GM12878 (cell line): ENCODE measurements around the gene PPP1CA. TPM values are rescaled to one million over a fixed set of nuclear protein-coding genes. Genes with fewer than 3 reads are reported as not detected.

ENCODE experiments used
- GABPA ChIP-seq: IDR thresholded peaks from 2 replicates; pipeline ENCODE4 v1.6.1; 2014; ENCODE audit warnings: antibody characterized with exemption, low read depth, mild to moderate bottlenecking, inconsistent platforms
- GATAD2B ChIP-seq: fragments of 450-650 bp; conservative IDR thresholded peaks from 2 replicates; pipeline ENCODE4 v1.6.1; 2017; ENCODE audit warnings: low read depth, mild to moderate bottlenecking, moderate library complexity
- HDGF ChIP-seq: fragments of 450-650 bp; IDR thresholded peaks from 2 replicates; pipeline ENCODE4 v1.6.1; 2016; ENCODE audit warnings: antibody characterized with exemption
- MEF2B ChIP-seq: fragments of 450-650 bp; IDR thresholded peaks from 2 replicates; pipeline ENCODE4 v1.6.1; 2018; ENCODE audit warnings: mild to moderate bottlenecking, moderate library complexity; ENCODE audit not compliant: partially characterized antibody, poor library complexity, severe bottlenecking
- MTA2 ChIP-seq: fragments of 450-650 bp; IDR thresholded peaks from 2 replicates; pipeline ENCODE4 v1.6.1; 2016; ENCODE audit warnings: low read depth, mild to moderate bottlenecking, moderate library complexity
- MTA3 ChIP-seq: IDR thresholded peaks from 2 replicates; pipeline ENCODE4 v1.6.1; 2012; ENCODE audit warnings: low read length, inconsistent platforms, borderline replicate concordance
- MXI1 ChIP-seq: fragments of 150-350 bp; IDR thresholded peaks from 2 replicates; pipeline ENCODE4 v1.6.1; 2011; ENCODE audit warnings: low read depth, mild to moderate bottlenecking, inconsistent platforms, low read length, improper control_type of control experiment
- NR2F1 ChIP-seq: fragments of 450-650 bp; conservative IDR thresholded peaks from 2 replicates; pipeline ENCODE4 v1.6.1; 2017; ENCODE audit warnings: mild to moderate bottlenecking
- RCOR1 ChIP-seq: conservative IDR thresholded peaks from 2 replicates; pipeline ENCODE4 v1.6.1; 2012; ENCODE audit warnings: low read depth, low read length, improper control_type of control experiment
- RELA ChIP-seq: fragments of 450-650 bp; IDR thresholded peaks from 2 replicates; pipeline ENCODE4 v1.8.0; 2014; ENCODE audit warnings: borderline replicate concordance; ENCODE audit not compliant: partially characterized antibody
- SMC3 ChIP-seq: IDR thresholded peaks from 2 replicates; pipeline ENCODE4 v1.6.1; 2011; ENCODE audit warnings: low read length, improper control_type of control experiment, borderline replicate concordance
- SPI1 ChIP-seq: IDR thresholded peaks from 2 replicates; pipeline ENCODE4 v1.6.1; 2011; ENCODE audit warnings: low read depth, mild to moderate bottlenecking, low read length, moderate library complexity, borderline replicate concordance; ENCODE audit not compliant: insufficient read depth
- SREBF2 ChIP-seq: IDR thresholded peaks from 2 replicates; pipeline ENCODE4 v1.6.1; 2012; ENCODE audit warnings: mild to moderate bottlenecking, low read length
- SUPT20H ChIP-seq: IDR thresholded peaks from 2 replicates; pipeline ENCODE4 v1.6.1; 2011; ENCODE audit warnings: low read depth, mild to moderate bottlenecking, low read length, moderate library complexity, borderline replicate concordance; ENCODE audit not compliant: control insufficient read depth
- YBX1 ChIP-seq: fragments of 450-650 bp; IDR thresholded peaks from 2 replicates; pipeline ENCODE4 v1.6.1; 2016; ENCODE audit warnings: antibody characterized with exemption
- ZNF274 ChIP-seq: IDR thresholded peaks from one replicate; pipeline ENCODE4 v1.8.0; 2011; ENCODE audit not compliant: insufficient read length, insufficient read depth
- polyA plus RNA-seq, 11 experiments: library from polyadenylated mRNA; depleted of rRNA in 4 of 11; unstranded in 6 of 11; stranded (reverse) in 5 of 11; fragments of >200 nt; fragmentation: Nextera tagmentation in 4 of 11; fragmentation: Illumina TruSeq in 1 of 11; extraction: Ambion mirVana in 4 of 11; extraction: Trizol in 1 of 11; gene quantifications; 1 replicate in 1 of 11; 2 replicates in 10 of 11; pipeline versions ENCODE4 v1.2.1 to v1.2.3, GENCODE V29; 2011 to 2016; ENCODE audit warnings: inconsistent platforms in 2 of 11, missing spikeins in 2 of 11, low read depth in 1 of 11
- total RNA-seq, 4 experiments: library from RNA; depleted of rRNA in 3 of 4; stranded (reverse); fragments of >200 nt in 3 of 4; fragmentation: Illumina TruSeq in 1 of 4; extraction: Trizol in 1 of 4; gene quantifications; 2 replicates each; pipeline versions ENCODE4 v1.2.1 to v1.2.3, GENCODE V29; 2013 to 2021
- TF ChIP-seq, protein P1 (sequence below): IDR thresholded peaks from 2 replicates; pipeline ENCODE4 v1.6.1; 2012; ENCODE audit warnings: low read depth, low read length, improper control_type of control experiment
- TF ChIP-seq, protein P2 (sequence below): fragments of 450-650 bp; IDR thresholded peaks from 2 replicates; pipeline ENCODE4 v1.6.1; 2016; ENCODE audit warnings: mild to moderate bottlenecking, moderate library complexity, borderline replicate concordance
- TF ChIP-seq, protein P3 (sequence below): fragments of 450-650 bp; IDR thresholded peaks from 2 replicates; pipeline ENCODE4 v1.6.1; 2017; ENCODE audit warnings: borderline replicate concordance
- TF ChIP-seq, protein P4 (sequence below): fragments of 450-650 bp; IDR thresholded peaks from 2 replicates; pipeline ENCODE4 v1.6.1; 2017; ENCODE audit warnings: mild to moderate bottlenecking, moderate library complexity

Gene PPP1CA
- total and polyA plus RNA-seq, 10 of the 15 experiments (the other 5 are each of a cell fraction or from before 2014, with no cell fraction given) = 26.4 to 458 (median 240) TPM

DNA sequence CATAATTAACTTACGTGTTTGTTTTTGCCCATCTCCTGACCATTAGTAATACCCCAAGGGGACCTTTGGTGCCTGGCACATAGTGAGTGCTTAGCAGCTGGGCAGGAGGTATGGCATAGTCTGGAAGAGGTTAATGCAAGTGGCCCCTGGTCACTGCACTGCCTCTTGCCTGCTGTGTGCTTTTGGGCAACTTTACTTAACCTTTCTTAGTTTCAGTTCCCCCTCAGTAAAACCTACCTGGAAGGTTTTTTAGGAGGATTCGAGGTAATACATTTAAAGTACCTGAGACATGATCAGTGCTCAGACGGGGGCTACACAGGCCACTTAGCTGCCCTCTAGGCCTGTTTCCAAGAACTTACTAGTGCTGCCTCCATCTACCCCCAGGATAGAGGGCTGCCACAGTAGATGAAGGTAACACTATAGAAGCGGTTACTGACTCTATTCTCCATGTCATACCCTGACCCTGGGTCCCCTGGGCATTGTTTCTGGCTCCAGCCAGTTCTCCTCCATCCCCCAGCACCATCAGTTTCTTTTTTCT, 51.7 kb downstream of the PPP1CA start (continued):
- TF ChIP-seq SPI1 (peak; percentile 80; the same call in 1 of the 2 replicates), YBX1 (no peak), MXI1 (no peak), HDGF (no peak), RELA (no peak), ZNF274 (no peak), GABPA (no peak), MTA2 (no peak), MTA3 (no peak), NR2F1 (peak; percentile 58), MEF2B (peak; percentile 53), SUPT20H (no peak), GATAD2B (0 out of 2 replicates have a peak, but pooled peaks have one; percentile 25), SMC3 (no peak), SREBF2 (no peak), RCOR1 (no peak)
- TF ChIP-seq, protein P1, sequence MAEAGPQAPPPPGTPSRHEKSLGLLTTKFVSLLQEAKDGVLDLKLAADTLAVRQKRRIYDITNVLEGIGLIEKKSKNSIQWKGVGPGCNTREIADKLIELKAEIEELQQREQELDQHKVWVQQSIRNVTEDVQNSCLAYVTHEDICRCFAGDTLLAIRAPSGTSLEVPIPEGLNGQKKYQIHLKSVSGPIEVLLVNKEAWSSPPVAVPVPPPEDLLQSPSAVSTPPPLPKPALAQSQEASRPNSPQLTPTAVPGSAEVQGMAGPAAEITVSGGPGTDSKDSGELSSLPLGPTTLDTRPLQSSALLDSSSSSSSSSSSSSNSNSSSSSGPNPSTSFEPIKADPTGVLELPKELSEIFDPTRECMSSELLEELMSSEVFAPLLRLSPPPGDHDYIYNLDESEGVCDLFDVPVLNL = no peak
- TF ChIP-seq, protein P2, sequence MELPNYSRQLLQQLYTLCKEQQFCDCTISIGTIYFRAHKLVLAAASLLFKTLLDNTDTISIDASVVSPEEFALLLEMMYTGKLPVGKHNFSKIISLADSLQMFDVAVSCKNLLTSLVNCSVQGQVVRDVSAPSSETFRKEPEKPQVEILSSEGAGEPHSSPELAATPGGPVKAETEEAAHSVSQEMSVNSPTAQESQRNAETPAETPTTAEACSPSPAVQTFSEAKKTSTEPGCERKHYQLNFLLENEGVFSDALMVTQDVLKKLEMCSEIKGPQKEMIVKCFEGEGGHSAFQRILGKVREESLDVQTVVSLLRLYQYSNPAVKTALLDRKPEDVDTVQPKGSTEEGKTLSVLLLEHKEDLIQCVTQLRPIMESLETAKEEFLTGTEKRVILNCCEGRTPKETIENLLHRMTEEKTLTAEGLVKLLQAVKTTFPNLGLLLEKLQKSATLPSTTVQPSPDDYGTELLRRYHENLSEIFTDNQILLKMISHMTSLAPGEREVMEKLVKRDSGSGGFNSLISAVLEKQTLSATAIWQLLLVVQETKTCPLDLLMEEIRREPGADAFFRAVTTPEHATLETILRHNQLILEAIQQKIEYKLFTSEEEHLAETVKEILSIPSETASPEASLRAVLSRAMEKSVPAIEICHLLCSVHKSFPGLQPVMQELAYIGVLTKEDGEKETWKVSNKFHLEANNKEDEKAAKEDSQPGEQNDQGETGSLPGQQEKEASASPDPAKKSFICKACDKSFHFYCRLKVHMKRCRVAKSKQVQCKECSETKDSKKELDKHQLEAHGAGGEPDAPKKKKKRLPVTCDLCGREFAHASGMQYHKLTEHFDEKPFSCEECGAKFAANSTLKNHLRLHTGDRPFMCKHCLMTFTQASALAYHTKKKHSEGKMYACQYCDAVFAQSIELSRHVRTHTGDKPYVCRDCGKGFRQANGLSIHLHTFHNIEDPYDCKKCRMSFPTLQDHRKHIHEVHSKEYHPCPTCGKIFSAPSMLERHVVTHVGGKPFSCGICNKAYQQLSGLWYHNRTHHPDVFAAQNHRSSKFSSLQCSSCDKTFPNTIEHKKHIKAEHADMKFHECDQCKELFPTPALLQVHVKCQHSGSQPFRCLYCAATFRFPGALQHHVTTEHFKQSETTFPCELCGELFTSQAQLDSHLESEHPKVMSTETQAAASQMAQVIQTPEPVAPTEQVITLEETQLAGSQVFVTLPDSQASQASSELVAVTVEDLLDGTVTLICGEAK = no peak
- TF ChIP-seq, protein P3, sequence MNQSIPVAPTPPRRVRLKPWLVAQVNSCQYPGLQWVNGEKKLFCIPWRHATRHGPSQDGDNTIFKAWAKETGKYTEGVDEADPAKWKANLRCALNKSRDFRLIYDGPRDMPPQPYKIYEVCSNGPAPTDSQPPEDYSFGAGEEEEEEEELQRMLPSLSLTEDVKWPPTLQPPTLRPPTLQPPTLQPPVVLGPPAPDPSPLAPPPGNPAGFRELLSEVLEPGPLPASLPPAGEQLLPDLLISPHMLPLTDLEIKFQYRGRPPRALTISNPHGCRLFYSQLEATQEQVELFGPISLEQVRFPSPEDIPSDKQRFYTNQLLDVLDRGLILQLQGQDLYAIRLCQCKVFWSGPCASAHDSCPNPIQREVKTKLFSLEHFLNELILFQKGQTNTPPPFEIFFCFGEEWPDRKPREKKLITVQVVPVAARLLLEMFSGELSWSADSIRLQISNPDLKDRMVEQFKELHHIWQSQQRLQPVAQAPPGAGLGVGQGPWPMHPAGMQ = no peak
- TF ChIP-seq, protein P4, sequence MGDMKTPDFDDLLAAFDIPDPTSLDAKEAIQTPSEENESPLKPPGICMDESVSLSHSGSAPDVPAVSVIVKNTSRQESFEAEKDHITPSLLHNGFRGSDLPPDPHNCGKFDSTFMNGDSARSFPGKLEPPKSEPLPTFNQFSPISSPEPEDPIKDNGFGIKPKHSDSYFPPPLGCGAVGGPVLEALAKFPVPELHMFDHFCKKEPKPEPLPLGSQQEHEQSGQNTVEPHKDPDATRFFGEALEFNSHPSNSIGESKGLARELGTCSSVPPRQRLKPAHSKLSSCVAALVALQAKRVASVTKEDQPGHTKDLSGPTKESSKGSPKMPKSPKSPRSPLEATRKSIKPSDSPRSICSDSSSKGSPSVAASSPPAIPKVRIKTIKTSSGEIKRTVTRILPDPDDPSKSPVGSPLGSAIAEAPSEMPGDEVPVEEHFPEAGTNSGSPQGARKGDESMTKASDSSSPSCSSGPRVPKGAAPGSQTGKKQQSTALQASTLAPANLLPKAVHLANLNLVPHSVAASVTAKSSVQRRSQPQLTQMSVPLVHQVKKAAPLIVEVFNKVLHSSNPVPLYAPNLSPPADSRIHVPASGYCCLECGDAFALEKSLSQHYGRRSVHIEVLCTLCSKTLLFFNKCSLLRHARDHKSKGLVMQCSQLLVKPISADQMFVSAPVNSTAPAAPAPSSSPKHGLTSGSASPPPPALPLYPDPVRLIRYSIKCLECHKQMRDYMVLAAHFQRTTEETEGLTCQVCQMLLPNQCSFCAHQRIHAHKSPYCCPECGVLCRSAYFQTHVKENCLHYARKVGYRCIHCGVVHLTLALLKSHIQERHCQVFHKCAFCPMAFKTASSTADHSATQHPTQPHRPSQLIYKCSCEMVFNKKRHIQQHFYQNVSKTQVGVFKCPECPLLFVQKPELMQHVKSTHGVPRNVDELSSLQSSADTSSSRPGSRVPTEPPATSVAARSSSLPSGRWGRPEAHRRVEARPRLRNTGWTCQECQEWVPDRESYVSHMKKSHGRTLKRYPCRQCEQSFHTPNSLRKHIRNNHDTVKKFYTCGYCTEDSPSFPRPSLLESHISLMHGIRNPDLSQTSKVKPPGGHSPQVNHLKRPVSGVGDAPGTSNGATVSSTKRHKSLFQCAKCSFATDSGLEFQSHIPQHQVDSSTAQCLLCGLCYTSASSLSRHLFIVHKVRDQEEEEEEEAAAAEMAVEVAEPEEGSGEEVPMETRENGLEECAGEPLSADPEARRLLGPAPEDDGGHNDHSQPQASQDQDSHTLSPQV = no peak
